ENCODE data around the gene L3MBTL1. TPM values are rescaled to one million over a fixed set of nuclear protein-coding genes. Genes with fewer than 3 reads are reported as not detected.

Gene L3MBTL1
- polyA plus RNA-seq, 3 donors, result 2.2 to 5.1 (median 2.9) TPM

GRCh38 chr20:43545837-43546578, 38.5 kb downstream of the L3MBTL1 start:
- no peak overlapping the region for H3K27ac ChIP-seq (ENCODE audit: low read depth, low read length)
- 87 to 96% (median 90%) methylated on average over 4 of the region's 4 CpGs for WGBS, 3 donors

- H3K27ac ChIP-seq (ENCODE audit: low read depth, low read length), result no peak overlapping the region
- 70 to 71% (median 70%) methylated on average over 5 of the region's 5 CpGs for WGBS, 3 donors
Observed at GRCh38 chr20:43548273-43548880, 40.9 kb downstream of the L3MBTL1 start.

DNA sequence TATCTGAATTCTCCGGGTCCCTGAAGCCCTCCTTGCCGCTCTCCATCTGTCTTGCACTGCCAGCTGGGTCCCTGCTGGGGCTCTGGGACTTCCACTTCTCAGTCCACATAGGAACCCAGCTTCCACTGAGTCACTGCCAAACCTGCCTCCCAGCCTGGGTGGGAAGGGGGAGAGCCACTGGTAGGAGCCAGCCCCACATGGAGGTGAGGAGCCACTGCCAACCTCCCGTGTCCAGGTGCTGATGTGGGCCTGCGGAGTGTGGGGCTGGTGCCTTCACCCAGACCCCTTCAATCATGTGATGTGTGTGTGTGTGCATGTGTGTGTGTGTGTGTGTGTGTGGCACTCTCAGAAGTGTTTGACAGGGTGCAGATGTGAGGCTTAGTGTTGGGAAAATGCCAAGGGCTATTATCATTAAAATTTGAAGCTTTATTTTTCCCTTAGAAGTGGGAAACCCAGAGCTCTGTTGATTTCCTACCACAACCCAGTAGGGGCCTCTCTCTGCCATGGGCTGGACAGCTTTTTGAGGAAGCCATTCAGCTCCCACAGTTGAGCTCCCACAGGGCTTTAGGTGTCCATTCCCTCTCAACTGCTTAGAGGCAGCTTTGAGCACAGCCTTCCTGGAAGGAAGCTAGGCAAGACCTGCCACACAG, 42.0 kb downstream of the L3MBTL1 start:
- 90 to 95% (median 93%) methylated on average over 4 of the region's 4 CpGs for WGBS, 3 donors
- H3K27ac ChIP-seq (ENCODE audit: low read depth, low read length), result no peak overlapping the region

DNA sequence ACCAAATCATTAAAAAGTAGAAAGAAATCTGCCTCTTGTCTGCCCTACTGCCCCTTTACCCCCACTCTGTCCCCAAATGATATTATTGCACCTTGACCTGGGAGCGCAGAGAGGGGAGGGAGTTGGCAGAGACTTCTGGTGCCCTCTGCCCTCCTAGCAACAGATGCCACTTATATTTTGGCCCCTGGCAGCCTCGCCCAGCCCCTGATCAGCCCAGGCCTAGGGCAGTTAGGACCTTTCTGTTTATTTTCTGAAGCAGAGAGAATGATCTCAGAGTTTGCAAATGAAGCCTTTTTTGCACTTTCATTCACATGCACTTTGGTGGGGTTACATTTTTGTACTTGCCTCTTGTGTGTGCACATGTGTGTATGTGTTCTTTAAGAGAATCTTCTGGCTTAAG, 43.0 kb downstream of the L3MBTL1 start:
- no peak overlapping the region for H3K27ac ChIP-seq (ENCODE audit: low read depth, low read length)
- WGBS, 3 donors, result 58 to 85% (median 78%) methylated on average over 2 of the region's 2 CpGs

GRCh38 chr20:43554369-43554768, 46.9 kb downstream of the L3MBTL1 start:
- WGBS, 3 donors, result 64 to 95% (median 68%) methylated on average over 3 of the region's 3 CpGs
- no peak overlapping the region for H3K27ac ChIP-seq (ENCODE audit: low read depth, low read length)

DNA sequence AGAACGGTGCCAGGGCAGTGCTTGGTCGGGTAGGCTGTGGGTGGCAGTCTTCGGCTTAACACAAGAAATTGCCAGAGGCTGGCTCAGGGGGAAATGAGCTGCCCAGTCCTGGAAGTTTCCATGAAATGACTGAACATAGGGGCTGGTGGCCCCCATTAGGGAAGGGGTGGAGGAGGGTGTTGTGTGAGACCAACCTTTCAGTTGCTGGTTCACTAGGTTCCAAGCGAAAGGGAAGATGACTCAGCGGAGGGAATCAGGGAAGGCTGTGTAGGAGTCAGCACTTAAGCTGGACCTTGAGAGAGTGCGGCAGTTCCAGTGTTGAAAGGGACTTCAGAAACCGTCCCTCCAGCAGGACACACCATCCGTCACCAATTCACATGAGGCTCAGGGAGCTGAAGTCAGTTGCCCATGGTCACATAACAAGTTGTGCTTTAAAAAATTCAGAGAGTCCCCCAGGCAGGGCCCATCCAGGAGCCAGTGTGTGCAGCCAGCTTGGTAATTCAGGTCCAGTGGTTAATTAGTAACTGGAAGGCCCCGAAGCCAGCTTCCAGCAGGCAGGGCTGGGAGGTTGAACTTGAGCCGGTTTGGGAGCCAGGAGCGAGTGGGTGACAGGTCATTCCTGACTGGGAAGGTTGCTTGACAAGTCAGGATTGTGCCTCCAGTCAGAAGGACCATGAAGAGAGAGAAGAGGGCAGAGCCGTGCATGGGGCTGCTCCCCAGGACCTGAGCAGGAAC, 51.1 kb downstream of the L3MBTL1 start, which contains the start of gene SGK2:
Gene SGK2 (plus strand): TSS at position 616 of the 735 bp plus-strand sequence. CDS start 7,469 bp downstream, outside the sequence.
- H3K27ac ChIP-seq (ENCODE audit: low read depth, low read length), result no peak within 1 kb of the TSS
- WGBS, 3 donors, result 14 to 63% (median 63%) methylated on average over 12 of the region's 12 CpGs

GRCh38 chr20:43559147-43559987, 51.9 kb downstream of the L3MBTL1 start:
- WGBS, 3 donors, result 33 to 71% (median 71%) methylated on average over 8 of the region's 8 CpGs
- no peak overlapping the region for H3K27ac ChIP-seq (ENCODE audit: low read depth, low read length)

DNA sequence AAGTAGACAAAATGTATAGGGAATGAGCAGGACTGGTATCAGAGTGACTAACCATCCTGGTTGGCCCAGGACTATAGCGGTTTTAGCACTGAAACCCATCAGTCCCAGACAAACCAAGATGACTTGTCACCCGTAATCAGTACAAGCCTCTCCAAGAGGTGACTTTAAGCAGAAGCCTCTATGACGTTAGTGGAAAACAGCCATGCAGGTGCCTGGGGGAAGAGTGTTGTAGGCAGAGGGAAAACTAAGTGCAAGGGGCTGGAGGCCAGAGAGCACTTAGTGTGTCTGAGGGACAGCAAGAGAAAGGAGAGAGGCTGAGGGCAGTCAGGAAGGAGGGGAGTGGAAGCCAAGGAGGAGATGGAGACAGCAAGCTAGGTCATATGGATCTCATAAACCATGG, 53.5 kb downstream of the L3MBTL1 start:
- no peak overlapping the region for H3K27ac ChIP-seq (ENCODE audit: low read depth, low read length)
- WGBS, 3 donors, result 63 to 88% (median 85%) methylated on average over 3 of the region's 3 CpGs

DNA sequence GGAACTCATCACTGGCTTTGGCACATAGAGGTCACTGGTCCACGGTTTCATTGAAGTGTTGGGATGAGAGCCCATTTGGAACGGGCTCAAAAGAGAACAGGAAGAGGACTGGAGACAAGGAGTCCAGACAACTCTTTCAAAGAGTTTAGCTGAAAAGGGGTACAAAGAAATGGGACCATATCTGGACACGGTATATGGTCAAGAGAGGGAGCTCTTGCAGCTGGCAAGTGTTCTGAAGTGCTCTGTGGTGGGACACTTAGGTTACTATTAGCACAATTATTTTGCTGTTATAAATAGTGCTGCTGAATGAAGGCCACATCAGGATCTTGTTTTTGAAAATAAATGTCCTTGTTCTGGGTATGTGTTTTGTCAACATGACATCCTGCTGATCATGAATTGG, 55.9 kb downstream of the L3MBTL1 start:
- H3K27ac ChIP-seq (ENCODE audit: low read depth, low read length), result no peak overlapping the region
- WGBS, 3 donors, result 40 to 50% (median 49%) methylated on average over 3 of the region's 3 CpGs

- no peak overlapping the region for H3K27ac ChIP-seq (ENCODE audit: low read depth, low read length)
- WGBS, 3 donors, result 93 to 98% (median 95%) methylated on average over 7 of the region's 7 CpGs
Observed at GRCh38 chr20:43563991-43564390, 56.5 kb downstream of the L3MBTL1 start.

- 97 to 99% (median 98%) methylated on average over 8 of the region's 8 CpGs for WGBS, 3 donors
- no peak overlapping the region for H3K27ac ChIP-seq (ENCODE audit: low read depth, low read length)
Observed at GRCh38 chr20:43564455-43564854, 57.0 kb downstream of the L3MBTL1 start.

DNA sequence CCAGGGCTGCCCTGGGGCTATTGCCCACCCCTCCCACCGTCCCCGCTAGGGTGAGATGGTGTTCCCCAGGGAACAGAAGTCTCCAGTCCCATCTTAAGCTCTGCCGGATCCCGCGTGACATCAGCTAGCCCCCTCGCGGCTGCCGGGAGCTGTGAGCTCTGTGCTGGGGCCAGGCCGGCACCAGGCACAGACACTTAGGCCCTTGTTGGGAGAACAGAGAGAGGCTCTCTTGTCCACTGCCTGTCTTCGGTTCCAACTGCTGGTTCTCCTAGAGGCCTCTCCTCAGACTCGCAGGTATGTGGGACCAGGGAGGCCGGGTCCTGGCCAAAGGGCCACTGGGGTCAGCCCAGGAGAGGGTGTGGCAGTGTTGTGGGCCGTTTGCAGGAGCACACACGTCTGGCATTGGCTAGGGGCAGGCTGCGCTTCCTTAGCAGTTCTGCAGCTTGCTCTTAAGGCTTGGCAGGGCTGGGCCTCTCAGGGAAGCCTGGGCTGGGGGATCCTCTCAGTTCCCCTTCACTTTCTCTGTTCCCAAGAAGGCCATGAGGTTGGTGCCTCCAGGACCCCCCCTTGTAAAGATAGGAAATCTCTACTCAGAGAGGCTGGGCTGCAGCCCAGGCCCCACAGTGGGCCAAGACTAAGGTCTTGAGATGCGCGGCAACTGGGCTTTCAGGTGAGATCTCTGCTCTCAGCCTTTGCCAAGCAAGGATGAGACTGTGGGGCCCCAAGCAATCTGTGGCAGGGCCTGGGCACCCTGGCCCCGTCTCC, 57.7 kb downstream of the L3MBTL1 start:
- 73 to 84% (median 79%) methylated on average over 18 of the region's 18 CpGs for WGBS, 3 donors

DNA sequence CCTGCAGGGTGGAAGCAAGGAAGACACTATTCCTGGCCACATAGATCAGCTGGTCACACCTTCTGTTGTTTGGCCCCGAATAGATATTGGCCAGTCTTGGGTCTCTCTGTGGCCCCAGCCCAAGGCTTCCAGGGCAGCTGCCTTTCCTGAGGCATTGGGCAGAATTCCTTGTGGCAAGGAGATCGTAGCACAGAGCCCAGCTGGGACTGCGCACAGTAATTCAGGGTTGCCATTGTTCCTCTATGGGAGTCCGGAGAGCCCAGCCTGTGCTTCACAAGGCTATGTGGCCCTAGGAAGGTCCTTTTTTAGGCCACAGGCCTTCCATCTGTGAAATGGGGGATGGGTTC, 58.2 kb downstream of the L3MBTL1 start:
- 79 to 93% (median 87%) methylated on average over 4 of the region's 4 CpGs for WGBS, 3 donors
- H3K27ac ChIP-seq (ENCODE audit: low read depth, low read length), result no peak overlapping the region

More for the DNA sequence above, 57.7 kb downstream of the L3MBTL1 start:
- H3K27ac ChIP-seq (ENCODE audit: low read depth, low read length), result no peak overlapping the region

- H3K27ac ChIP-seq (ENCODE audit: low read depth, low read length), result no peak overlapping the region
- WGBS, 3 donors, result 79 to 89% (median 80%) methylated on average over 9 of the region's 9 CpGs
Observed at GRCh38 chr20:43567477-43567876, 60.0 kb downstream of the L3MBTL1 start.

DNA sequence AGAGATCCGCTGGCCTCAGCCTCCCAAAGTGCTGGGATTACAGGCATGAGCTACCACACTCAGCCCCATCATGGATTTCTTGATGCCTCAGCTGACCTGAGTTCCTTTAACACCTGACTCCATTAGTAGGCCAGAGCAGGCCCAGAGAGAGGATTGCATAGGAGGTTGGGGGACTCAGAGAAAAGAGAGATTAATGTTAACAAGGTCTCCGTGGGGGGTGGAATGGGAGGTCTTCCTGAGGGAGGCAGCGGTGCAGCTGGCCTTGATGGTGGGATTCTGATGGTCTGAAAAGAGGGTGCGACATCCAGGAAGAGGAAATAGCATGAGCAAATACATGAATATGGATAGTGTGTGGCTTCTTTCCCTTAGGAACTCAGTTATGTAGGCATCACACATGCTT, 61.2 kb downstream of the L3MBTL1 start:
- 86 to 93% (median 92%) methylated on average over 4 of the region's 4 CpGs for WGBS, 3 donors
- no peak overlapping the region for H3K27ac ChIP-seq (ENCODE audit: low read depth, low read length)

DNA sequence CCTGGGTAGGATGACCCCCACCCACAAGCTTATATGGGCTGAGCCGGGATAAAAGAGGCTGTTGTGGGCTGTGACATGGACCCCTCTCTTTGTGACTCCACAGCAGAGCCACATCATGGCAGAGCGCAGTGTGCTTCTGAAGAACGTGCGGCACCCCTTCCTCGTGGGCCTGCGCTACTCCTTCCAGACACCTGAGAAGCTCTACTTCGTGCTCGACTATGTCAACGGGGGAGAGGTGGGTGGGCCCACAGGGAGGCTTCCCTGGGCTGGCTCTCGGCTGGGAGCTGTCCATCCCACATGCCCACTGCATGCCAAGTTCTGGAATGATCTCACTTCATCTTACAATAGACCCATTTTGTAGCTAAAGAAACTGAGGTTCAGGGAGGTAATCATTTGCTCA, 61.8 kb downstream of the L3MBTL1 start:
- 93 to 95% (median 94%) methylated on average over 10 of the region's 10 CpGs for WGBS, 3 donors

DNA sequence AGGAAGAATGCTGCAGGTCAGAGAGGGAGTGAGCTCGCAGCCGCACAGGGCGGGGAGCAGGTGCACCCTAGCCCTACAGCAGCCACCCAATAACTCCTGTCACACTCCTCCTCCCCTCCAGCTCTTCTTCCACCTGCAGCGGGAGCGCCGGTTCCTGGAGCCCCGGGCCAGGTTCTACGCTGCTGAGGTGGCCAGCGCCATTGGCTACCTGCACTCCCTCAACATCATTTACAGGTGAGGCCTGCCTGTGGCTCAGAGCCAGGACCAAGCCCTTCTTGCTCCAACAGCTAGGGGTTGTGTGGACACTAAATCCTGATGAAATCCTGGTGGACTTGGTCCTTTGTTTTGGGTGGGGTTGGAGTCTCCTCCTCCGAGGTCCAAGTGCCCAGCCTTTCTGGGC, 63.0 kb downstream of the L3MBTL1 start:
- H3K27ac ChIP-seq (ENCODE audit: low read depth, low read length), result no peak overlapping the region
- WGBS, 3 donors, result 87 to 91% (median 91%) methylated on average over 10 of the region's 10 CpGs

More for the DNA sequence above, 61.8 kb downstream of the L3MBTL1 start:
- H3K27ac ChIP-seq (ENCODE audit: low read depth, low read length), result no peak overlapping the region

Data from adipose tissue (tissue), 3 donors.